ENCODE results near the gene MACF1. TPM values are rescaled to one million over a fixed set of nuclear protein-coding genes. Genes with fewer than 3 reads are reported as not detected.
"Not testable (repeated sequence)": the region's sequence is repeated elsewhere in the genome, so short reads cannot be mapped to it uniquely, and the experiment has no call there.

Gene MACF1
- total RNA-seq, 1 experiment from 2014 or later: 265 TPM

GRCh38 chr1:39525366-39526165, 321.1 kb downstream of the MACF1 start:
- POLR2A ChIA-PET (ENCODE audit: low non-redundant PET): no interaction called here
- Histone ChIP-seq H3K4me3 (ENCODE audit: low read depth, low read length, poor library complexity, severe bottlenecking) (no peak overlapping the region), H3K9me3 (ENCODE audit: low read depth, low read length, poor library complexity, severe bottlenecking) (no peaks in the 10 kb centered on the region), H3K36me3 (ENCODE audit: insufficient read depth, low read length, poor library complexity, severe bottlenecking) (peaks cover 2% of the 10 kb centered on the region), H3K27ac (ENCODE audit: low read depth, low read length, poor library complexity, severe bottlenecking) (no peak overlapping the region), H3K27me3 (replicated peaks; ENCODE audit: insufficient read depth, low read depth, low read length, poor library complexity) (no peaks in the 10 kb centered on the region), H3K4me1 (ENCODE audit: insufficient read depth, low read length, poor library complexity, severe bottlenecking) (no peaks in the 10 kb centered on the region)
- DNase-seq (ENCODE audit: low spot score): no peak
- no TSS peak for BruUV-seq (replicated peaks)
- no peak for TF ChIP-seq EZH2 (IDR thresholded peaks at IDR 0.05; ENCODE audit: borderline replicate concordance, low read depth, low read length, poor library complexity, severe bottlenecking)
- no peak for TF ChIP-seq CTCF (conservative IDR thresholded peaks at IDR 0.05; ENCODE audit: low read depth, low read length)
- CTCF ChIA-PET: no interaction called here
- intact Hi-C loops (cut with micrococcal nuclease; ENCODE audit: unreplicated experiment): no loop called here

- no peak for DNase-seq (ENCODE audit: low spot score)
- TF ChIP-seq EZH2 (IDR thresholded peaks at IDR 0.05; ENCODE audit: borderline replicate concordance, low read depth, low read length, poor library complexity, severe bottlenecking) (no peak), CTCF (conservative IDR thresholded peaks at IDR 0.05; ENCODE audit: low read depth, low read length) (no peak)
- no peak overlapping the region for H3K27ac ChIP-seq (ENCODE audit: low read depth, low read length, poor library complexity, severe bottlenecking)
- intact Hi-C loops (cut with micrococcal nuclease; ENCODE audit: unreplicated experiment): no loop called here
- H3K27me3 ChIP-seq (replicated peaks; ENCODE audit: insufficient read depth, low read depth, low read length, poor library complexity): no peaks in the 10 kb centered on the region
- peaks cover 2% of the 10 kb centered on the region for H3K36me3 ChIP-seq (ENCODE audit: insufficient read depth, low read length, poor library complexity, severe bottlenecking)
- H3K4me1 ChIP-seq (ENCODE audit: insufficient read depth, low read length, poor library complexity, severe bottlenecking): no peaks in the 10 kb centered on the region
- CTCF ChIA-PET: no interaction called here
- H3K4me3 ChIP-seq (ENCODE audit: low read depth, low read length, poor library complexity, severe bottlenecking): no peak overlapping the region
- no TSS peak for BruUV-seq (replicated peaks)
- H3K9me3 ChIP-seq (ENCODE audit: low read depth, low read length, poor library complexity, severe bottlenecking): no peaks in the 10 kb centered on the region
- POLR2A ChIA-PET (ENCODE audit: low non-redundant PET): no interaction called here
These were observed 322.1 kb downstream of the MACF1 start for GRCh38 chr1:39526466-39527189.

- intact Hi-C loops (cut with micrococcal nuclease; ENCODE audit: unreplicated experiment); DNase-seq (ENCODE audit: low spot score); H3K27me3 ChIP-seq (replicated peaks; ENCODE audit: insufficient read depth, low read depth, low read length, poor library complexity); H3K9me3 ChIP-seq (ENCODE audit: low read depth, low read length, poor library complexity, severe bottlenecking); BruUV-seq (replicated peaks); POLR2A ChIA-PET (ENCODE audit: low non-redundant PET); H3K27ac ChIP-seq (ENCODE audit: low read depth, low read length, poor library complexity, severe bottlenecking); CTCF ChIA-PET; H3K36me3 ChIP-seq (ENCODE audit: insufficient read depth, low read length, poor library complexity, severe bottlenecking); H3K4me3 ChIP-seq (ENCODE audit: low read depth, low read length, poor library complexity, severe bottlenecking); H3K4me1 ChIP-seq (ENCODE audit: insufficient read depth, low read length, poor library complexity, severe bottlenecking): not testable (repeated sequence)
These were observed 322.7 kb downstream of the MACF1 start for GRCh38 chr1:39527190-39527579.

Data from A673 (cell line).